Activated T-helper 1 cell treated with anti-CD3 and anti-CD28 coated beads, Interleukin-12 subunit alpha, Interleukin-12 subunit beta, Interleukin-2, Interleukin-4 antibody, amounts not matched to agents 30 ng/mL and 10 ng/mL and 1 ng/mL, durations not matched to agents 14 hours and 24 hours and 36 hours (primary cell): ENCODE measurements around the gene TOP2A. TPM values are rescaled to one million over a fixed set of nuclear protein-coding genes. Genes with fewer than 3 reads are reported as not detected.

Experiments used
- DNase-seq: peaks from one replicate; pipeline ENCODE4 v3.0.0; 2021; ENCODE audit warnings: low spot score
- H3K27ac Mint-ChIP-seq: one replicate; pipeline ENCODE4 v1.8.0; 2021; ENCODE audit warnings: mild to moderate bottlenecking, mixed read lengths
- H3K27me3 Mint-ChIP-seq: one replicate; pipeline ENCODE4 v1.8.0; 2022; ENCODE audit warnings: mild to moderate bottlenecking, moderate library complexity, mixed read lengths; ENCODE audit not compliant: insufficient read depth
- H3K36me3 Mint-ChIP-seq: one replicate; pipeline ENCODE4 v1.8.0; 2021; ENCODE audit warnings: low read depth, mixed read lengths
- H3K4me1 Mint-ChIP-seq: one replicate; pipeline ENCODE4 v1.8.0; 2021; ENCODE audit warnings: low read depth, mixed read lengths
- H3K4me3 Mint-ChIP-seq: one replicate; pipeline ENCODE4 v1.8.0; 2021; ENCODE audit warnings: mild to moderate bottlenecking, moderate library complexity, mixed read lengths
- H3K9me3 Mint-ChIP-seq: one replicate; pipeline ENCODE4 v1.8.0; 2021; ENCODE audit warnings: mixed read lengths
- intact Hi-C: fragments of 100-400 bp; cut with micrococcal nuclease; formaldehyde crosslinking; loops from one replicate; pipeline ENCODE4 v1.15.1; 2024
- total RNA-seq: library from RNA; stranded (reverse); gene quantifications from 2 replicates; pipeline ENCODE4 v1.2.3, GENCODE V29; 2022

Gene TOP2A
- total RNA-seq, 1 donor from 2014 or later, result 161 TPM

DNA sequence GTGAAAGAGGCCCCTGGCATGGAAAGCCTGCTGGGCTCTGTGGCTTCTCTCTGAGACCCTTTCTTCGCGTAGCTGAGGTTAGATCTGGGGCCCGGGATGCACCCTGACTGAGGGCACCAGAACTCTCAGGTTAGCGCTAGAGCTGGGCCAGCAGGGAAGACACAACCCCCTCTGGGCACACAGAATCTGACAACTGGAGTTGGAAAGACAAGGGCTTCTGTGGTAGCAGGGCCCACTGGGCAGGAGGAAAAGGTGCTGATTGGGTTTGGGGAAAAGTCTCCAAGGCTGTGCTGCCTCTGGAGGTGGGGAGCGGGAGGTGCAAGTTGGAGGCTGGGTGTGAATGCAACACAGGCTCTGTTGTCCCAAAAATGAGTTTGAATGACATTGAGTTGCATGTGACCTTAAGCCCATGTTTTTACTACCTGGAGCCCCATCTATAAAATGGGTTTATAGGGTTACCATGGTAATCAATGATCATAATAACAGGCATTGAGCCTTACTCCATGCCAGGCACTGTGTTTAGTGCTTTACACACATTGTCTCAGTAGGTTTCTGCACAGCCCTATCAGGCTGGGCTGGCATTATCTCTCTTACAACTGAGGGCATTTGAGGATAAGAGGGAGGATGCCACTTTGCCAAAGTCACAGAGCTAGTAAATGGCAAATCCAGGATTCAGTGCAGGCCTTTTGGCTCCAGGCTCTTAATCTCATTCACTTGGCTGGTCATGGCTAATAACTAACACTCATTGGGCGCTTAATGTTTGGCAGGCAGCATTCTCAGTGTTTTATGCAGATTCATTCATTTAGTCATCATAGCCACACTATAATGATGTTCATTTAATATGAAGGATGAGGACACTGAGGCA is 16.1 kb upstream of the TOP2A start:
- intact Hi-C loops, result loop anchor here (2.0 kb wide), 1 partner anchor 17 kb away; the partner anchor contains the start of gene TOP2A
- peaks cover 33% of the 10 kb centered on the region for H3K27me3 Mint-ChIP-seq
- no peak overlapping the region for H3K27ac Mint-ChIP-seq
- no peak overlapping the region for H3K4me3 Mint-ChIP-seq
- DNase-seq, result no peak
- H3K9me3 Mint-ChIP-seq, result no peaks in the 10 kb centered on the region
- peaks cover 19% of the 10 kb centered on the region for H3K4me1 Mint-ChIP-seq
- peaks cover 3% of the 10 kb centered on the region for H3K36me3 Mint-ChIP-seq

DNA sequence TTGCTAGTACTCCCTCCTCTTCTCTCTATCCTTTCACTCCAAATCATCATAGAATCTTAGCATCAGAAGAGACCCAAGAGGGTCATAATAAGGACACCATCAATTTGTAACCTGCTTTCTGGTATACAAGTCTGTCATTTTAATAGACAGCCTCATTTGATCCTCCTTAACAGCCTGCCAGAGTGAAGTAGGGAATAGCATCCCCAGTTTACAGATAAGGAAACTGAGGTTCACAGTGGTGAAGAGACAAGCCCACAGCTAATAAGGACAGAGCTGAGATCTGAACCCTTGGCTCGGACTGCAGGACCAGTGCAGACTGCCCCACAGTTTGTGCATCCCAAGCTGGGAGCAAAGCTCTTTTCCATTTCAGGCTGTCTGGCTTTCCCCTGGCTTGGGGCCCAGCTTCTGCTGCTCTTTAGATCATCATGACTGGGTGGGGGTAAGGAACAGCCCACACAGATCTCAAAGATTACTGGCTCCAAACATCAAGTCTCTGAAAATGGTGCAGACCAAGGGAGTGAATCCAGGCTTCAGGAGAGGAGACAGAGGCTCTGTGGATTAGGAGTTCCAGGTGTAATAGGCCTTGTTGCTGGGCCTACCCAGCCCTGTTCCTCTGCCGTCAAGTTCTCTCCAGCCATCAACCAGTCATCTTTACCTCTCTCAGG is 15.3 kb upstream of the TOP2A start:
- peak overlapping the region; percentile 3 for H3K27ac Mint-ChIP-seq
- H3K9me3 Mint-ChIP-seq, result no peaks in the 10 kb centered on the region
- peaks cover 21% of the 10 kb centered on the region for H3K4me1 Mint-ChIP-seq
- intact Hi-C loops, result loop anchor here (2.0 kb wide), 1 partner anchor 16 kb away; the partner anchor contains the start of gene TOP2A
- peaks cover 37% of the 10 kb centered on the region for H3K27me3 Mint-ChIP-seq
- no peak overlapping the region for H3K4me3 Mint-ChIP-seq
- peaks cover 4% of the 10 kb centered on the region for H3K36me3 Mint-ChIP-seq
- no peak for DNase-seq

DNA sequence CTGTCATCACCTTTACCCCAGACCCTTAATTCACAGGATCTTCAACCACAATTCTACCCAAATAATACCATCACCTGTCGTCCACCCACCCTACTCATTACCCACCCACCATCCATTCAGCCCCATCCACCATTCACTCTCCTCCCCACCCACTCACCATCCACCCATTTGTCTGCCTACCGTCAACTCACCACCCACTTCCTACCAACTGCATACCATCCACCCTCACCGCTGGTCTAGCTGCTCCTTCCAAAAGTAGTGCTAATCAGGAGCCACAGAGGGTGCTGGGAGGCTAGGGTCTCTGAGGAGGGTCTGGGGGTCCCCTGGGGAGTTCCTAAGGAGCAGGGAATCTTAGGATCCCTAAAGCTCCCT is 13.5 kb upstream of the TOP2A start:
- H3K27ac Mint-ChIP-seq, result no peak overlapping the region
- H3K4me3 Mint-ChIP-seq, result no peak overlapping the region
- DNase-seq, result no peak
- H3K9me3 Mint-ChIP-seq, result no peaks in the 10 kb centered on the region
- H3K27me3 Mint-ChIP-seq, result peaks cover 40% of the 10 kb centered on the region
- peaks cover 5% of the 10 kb centered on the region for H3K36me3 Mint-ChIP-seq
- intact Hi-C loops, result no loop called here
- peaks cover 39% of the 10 kb centered on the region for H3K4me1 Mint-ChIP-seq

DNA sequence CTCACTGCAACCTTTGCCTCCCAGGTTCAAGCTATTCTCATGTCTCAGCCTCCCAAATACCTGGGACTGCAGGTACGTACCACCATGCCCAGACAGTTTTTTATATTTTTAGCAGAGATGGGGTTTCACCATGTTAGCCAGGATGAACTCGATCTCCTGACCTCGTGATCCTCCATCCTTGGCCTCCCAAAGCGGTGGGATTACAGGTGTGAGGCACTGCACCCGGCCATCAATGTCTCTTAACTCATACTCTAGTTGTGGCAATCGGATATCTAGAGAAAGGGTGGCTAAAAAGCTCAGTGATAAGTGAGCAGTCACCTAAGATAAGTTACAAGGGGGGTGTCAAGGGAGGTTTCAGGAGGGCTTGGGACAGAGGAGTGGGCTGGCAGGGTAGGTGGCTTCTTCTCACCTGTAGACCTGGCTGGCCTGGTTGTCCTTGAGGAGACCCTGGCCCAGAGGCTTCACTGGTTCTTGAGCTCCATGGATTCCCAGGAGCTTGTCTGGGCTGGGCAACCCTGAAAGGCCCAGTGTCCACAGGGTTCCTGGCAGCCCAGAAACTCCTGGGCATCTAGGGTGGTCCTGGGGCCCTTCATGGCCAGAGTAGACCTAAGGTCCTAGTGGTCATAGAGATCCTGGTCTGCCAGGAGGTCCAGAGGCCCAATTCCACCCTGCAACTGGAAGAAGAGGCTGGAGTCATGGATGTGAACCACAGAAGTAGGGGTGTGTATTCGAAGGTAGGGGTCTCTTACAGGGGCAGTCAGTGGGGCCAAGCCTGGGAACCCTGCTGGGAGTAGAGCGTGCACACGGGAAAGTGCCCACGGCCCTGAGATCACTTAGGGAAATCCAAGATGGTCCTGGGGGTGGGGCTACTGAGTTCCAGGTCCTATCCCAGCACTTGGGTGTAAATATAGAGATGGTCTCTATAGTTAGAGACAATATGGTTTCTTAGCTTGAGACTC is 12.9 kb upstream of the TOP2A start:
- Mint-ChIP-seq H3K4me3 (no peak overlapping the region), H3K4me1 (peaks cover 46% of the 10 kb centered on the region), H3K9me3 (no peaks in the 10 kb centered on the region), H3K27ac (no peak overlapping the region), H3K27me3 (peaks cover 37% of the 10 kb centered on the region), H3K36me3 (peaks cover 5% of the 10 kb centered on the region)
- intact Hi-C loops, result no loop called here
- no peak for DNase-seq

DNA sequence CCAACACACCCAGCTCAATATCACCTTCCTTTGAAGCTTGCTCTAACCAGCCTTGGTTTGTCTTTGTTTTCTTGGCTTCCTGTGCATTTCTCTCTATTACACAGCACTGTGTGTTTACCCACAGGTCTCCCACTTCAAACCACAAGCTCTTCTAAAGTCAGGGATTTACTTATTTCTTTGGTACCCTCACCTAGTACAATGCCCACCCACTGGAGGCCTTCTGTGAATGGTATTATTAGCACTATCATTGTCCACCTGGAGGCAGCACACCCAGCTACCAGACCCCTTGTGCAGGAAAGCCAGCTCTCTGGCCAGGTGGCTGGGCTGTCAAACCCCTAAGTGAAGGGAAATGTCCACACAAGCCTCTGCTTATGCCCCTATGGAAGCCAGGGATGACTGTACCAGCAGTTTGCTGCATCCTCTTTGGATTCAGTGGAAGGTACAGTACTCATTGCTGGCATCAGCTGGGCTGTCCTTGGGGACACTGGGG is 9.4 kb upstream of the TOP2A start:
- Mint-ChIP-seq H3K4me3 (peak overlapping the region; percentile 12), H3K27ac (peak overlapping the region; percentile 14), H3K36me3 (peaks cover 5% of the 10 kb centered on the region), H3K27me3 (peaks cover 37% of the 10 kb centered on the region), H3K4me1 (peaks cover 35% of the 10 kb centered on the region), H3K9me3 (no peaks in the 10 kb centered on the region)
- intact Hi-C loops, result loop anchor here (1.0 to 5.0 kb wide), 4 partner anchors 9 to 110 kb away; no protein-coding TSS in a partner anchor
- DNase-seq, result no peak

DNA sequence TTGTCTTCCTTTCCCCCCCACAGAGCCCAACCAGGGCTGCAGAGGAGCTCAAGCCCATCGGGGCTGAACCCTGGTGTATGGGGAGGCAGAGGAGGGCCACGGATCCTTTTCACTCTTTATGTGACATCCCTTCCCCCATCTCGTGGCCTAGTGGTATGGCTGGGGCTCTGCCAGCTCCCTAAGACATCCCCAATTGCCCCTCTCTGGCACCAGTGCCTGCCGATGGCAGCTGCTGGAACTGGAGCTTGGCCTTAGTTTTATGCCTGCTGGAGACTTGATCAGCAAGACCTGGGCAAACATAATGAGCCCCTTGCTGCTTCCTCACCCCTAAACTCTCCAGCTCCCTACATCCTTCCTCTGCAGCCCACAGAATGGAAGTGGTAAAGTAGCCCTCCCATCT is 8.0 kb upstream of the TOP2A start:
- Mint-ChIP-seq H3K27ac (no peak overlapping the region), H3K9me3 (no peaks in the 10 kb centered on the region), H3K4me3 (no peak overlapping the region), H3K27me3 (peaks cover 31% of the 10 kb centered on the region), H3K36me3 (peaks cover 5% of the 10 kb centered on the region), H3K4me1 (peaks cover 30% of the 10 kb centered on the region)
- intact Hi-C loops, result loop anchor here (5.0 kb wide), 1 partner anchor 108 kb away; no protein-coding TSS in a partner anchor
- DNase-seq, result no peak

DNA sequence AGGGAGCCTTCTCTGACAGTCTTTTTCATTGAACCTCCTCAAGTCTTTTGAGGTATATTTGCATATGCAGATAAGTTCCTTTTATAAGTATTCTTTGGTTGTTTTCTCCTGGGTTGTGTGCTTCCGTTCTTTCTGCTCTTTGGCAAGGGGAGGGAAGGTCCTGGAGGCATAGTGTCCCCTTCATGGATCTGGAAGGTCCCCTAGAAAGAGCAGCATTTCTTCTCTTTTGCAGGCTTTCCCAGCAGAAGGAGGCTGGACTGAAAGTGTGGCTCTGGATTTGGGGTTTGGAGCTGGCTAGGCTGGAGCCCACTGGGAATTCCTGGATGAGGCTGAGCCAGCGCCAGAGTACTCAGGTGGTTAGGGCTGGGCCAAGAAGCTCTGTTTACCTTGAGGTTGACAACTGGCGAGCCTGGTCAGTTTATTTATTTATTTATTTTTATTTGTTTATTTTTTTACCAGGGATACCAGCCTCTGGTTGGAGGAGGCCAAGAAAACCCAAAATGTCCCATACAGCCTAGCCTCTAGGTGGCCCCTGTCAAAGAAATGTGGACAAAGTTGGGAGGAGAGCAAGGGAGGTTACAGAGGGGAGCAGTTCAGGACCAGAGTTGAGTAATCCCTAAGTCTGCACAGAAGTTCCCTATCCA is 5.4 kb upstream of the TOP2A start:
- peaks cover 10% of the 10 kb centered on the region for H3K27me3 Mint-ChIP-seq
- H3K36me3 Mint-ChIP-seq, result peaks cover 2% of the 10 kb centered on the region
- no peak for DNase-seq
- H3K27ac Mint-ChIP-seq, result no peak overlapping the region
- peaks cover 36% of the 10 kb centered on the region for H3K4me1 Mint-ChIP-seq
- no peaks in the 10 kb centered on the region for H3K9me3 Mint-ChIP-seq
- H3K4me3 Mint-ChIP-seq, result no peak overlapping the region
- intact Hi-C loops, result no loop called here

DNA sequence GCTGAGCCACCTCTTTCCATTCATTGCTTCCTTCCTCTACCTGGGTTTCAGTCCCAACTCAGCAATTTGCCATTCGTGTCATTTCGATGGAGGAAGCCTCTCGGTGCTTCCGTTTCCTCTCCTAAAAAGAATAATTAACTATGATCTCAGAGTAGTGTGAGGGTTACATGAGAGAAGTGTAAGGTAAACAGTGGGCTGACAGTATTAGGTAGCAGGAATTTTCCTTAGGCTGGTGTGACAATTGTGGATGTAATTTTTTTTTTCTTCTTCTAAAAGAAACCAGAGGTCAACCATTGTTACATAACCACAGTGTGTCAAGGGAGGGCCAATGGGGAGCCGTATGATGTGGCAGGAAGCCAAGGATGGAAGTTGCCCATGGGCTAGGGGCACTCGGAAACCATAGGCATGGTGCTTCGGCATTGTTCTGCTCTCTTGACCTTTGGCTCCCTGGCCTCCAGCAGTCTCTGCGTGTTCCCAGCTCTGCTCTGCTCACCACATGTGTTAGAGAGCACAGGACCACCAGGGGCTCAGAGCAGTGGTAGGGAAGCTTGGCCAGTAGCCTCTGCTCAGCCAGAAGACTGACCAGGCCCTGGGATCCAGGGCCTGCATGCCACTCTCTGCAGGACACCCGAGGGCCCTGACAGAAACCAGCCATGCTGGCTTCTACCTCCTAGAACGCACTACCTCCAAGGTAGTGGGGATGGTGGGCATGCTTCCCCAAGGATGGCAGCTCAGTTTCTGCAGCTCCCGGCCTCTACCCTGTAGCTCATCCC is 2.0 kb upstream of the TOP2A start:
- intact Hi-C loops, result no loop called here
- Mint-ChIP-seq H3K9me3 (no peaks in the 10 kb centered on the region), H3K27me3 (peaks cover 5% of the 10 kb centered on the region), H3K27ac (peak overlapping the region; percentile 63), H3K36me3 (peaks cover 5% of the 10 kb centered on the region), H3K4me1 (peaks cover 27% of the 10 kb centered on the region), H3K4me3 (peak overlapping the region; percentile 51)
- no peak for DNase-seq

DNA sequence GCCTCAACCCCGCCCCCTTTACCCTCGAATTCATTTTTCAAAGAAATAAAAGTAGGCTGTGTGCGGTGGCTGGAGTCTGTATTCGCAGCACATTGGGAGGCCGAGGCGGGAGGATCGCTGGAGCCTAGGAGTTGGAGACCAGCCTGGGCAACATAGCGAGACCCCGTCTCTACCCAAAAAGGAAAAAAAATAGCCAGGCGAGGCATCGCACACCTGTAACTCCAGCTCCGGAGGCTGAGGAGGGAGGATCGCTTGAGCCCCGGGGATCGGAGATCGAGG is 671 bp upstream of the TOP2A start:
- H3K27me3 Mint-ChIP-seq, result peaks cover 5% of the 10 kb centered on the region
- DNase-seq, result no peak
- peaks cover 6% of the 10 kb centered on the region for H3K36me3 Mint-ChIP-seq
- intact Hi-C loops, result loop anchor here (1.0 kb wide), 3 partner anchors 9 to 95 kb away; partner anchors contain the start of gene IGFBP4
- peak overlapping the region; percentile 92 for H3K27ac Mint-ChIP-seq
- H3K9me3 Mint-ChIP-seq, result no peaks in the 10 kb centered on the region
- peak overlapping the region; percentile 96 for H3K4me3 Mint-ChIP-seq
- peaks cover 29% of the 10 kb centered on the region for H3K4me1 Mint-ChIP-seq

DNA sequence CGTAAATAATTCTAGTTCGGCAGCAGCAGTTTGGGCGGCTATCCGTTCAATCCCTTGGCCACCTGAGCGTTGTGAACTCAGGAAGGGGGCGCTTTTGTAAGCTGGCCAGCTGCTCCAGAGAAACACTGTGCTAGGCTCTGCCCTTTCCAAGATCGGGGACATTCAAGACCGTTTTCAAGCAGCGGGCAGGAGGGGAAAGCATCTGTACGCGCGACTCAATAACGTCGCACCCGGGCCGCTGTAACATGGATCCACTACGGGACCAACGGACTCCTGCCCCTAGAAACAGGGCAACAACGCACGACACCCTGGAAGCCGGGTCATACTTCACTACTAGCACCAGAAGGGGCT is 463 bp downstream of the TOP2A start:
- Mint-ChIP-seq H3K9me3 (no peaks in the 10 kb centered on the region), H3K36me3 (peaks cover 16% of the 10 kb centered on the region), H3K27me3 (peaks cover 2% of the 10 kb centered on the region), H3K4me3 (peak overlapping the region; percentile 96), H3K27ac (peak overlapping the region; percentile 92), H3K4me1 (peaks cover 40% of the 10 kb centered on the region)
- DNase-seq, result no peak
- intact Hi-C loops, result loop anchor here (1.0 to 2.0 kb wide), 4 partner anchors 16 to 143 kb away; no protein-coding TSS in a partner anchor

DNA sequence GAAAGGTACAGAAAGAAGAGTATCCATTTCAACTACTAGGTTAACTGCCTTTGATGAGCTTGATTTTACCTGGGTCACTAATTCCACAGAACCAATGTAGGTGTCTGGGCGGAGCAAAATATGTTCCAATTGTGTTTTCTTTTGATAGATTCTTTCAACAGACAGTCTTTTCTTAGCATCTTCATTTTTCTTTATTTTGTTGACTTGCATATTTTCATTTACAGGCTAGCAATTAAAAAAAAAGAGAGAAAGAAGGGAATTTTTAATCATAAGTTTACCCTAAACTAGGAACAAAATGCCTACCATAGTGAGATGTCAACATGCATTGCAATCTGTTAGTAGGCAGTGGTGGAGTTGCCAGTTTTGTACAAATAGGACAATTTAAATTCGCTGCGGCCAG is 1.0 kb downstream of the TOP2A start:
- H3K27me3 Mint-ChIP-seq, result no peaks in the 10 kb centered on the region
- peak overlapping the region; percentile 92 for H3K27ac Mint-ChIP-seq
- DNase-seq, result no peak
- H3K9me3 Mint-ChIP-seq, result no peaks in the 10 kb centered on the region
- H3K36me3 Mint-ChIP-seq, result peaks cover 19% of the 10 kb centered on the region
- H3K4me1 Mint-ChIP-seq, result peaks cover 45% of the 10 kb centered on the region
- peak overlapping the region; percentile 96 for H3K4me3 Mint-ChIP-seq
- intact Hi-C loops, result loop anchor here (1.0 to 2.0 kb wide), 4 partner anchors 16 to 144 kb away; no protein-coding TSS in a partner anchor
